Spleen (tissue), 11 donors: ENCODE results near the gene PATE4. TPM values are rescaled to one million over a fixed set of nuclear protein-coding genes. Genes with fewer than 3 reads are reported as not detected.

Experiments used
- DNase-seq: peaks from one replicate; pipeline ENCODE4 v3.0.0-alpha.2; 2020
- H3K27ac ChIP-seq, 8 donors: fragments of 200-600 bp; sonication (generic) in 7 of 8; 1 replicate in 4 of 8; 2 replicates in 4 of 8; pipeline versions ENCODE4 v1.5.0 to v1.8.0; 2016 to 2021; ENCODE audit warnings: inconsistent platforms in 4 of 8, mild to moderate bottlenecking in 4 of 8, moderate library complexity in 1 of 8
- H3K27me3 ChIP-seq, 7 donors: fragments of 200-600 bp; sonication (generic) in 6 of 7; replicated peaks in 1 of 7; 1 replicate in 4 of 7; 2 replicates in 3 of 7; pipeline versions ENCODE4 v1.5.0 to v1.8.0; 2016 to 2021; ENCODE audit warnings: inconsistent platforms in 3 of 7, mild to moderate bottlenecking in 1 of 7
- H3K36me3 ChIP-seq, 6 donors: fragments of 200-600 bp; sonication (generic) in 5 of 6; 1 replicate in 4 of 6; 2 replicates in 2 of 6; pipeline versions ENCODE4 v1.5.0 to v1.8.0; 2016 to 2021; ENCODE audit warnings: inconsistent platforms in 2 of 6
- H3K4me1 ChIP-seq, 6 donors: fragments of 200-600 bp; sonication (generic) in 5 of 6; 1 replicate in 3 of 6; 2 replicates in 3 of 6; pipeline versions ENCODE4 v1.5.0 to v1.8.0; 2016 to 2021; ENCODE audit warnings: inconsistent platforms in 3 of 6
- H3K4me3 ChIP-seq, 8 donors: fragments of 200-600 bp; sonication (generic) in 7 of 8; 1 replicate in 4 of 8; 2 replicates in 4 of 8; pipeline versions ENCODE4 v1.5.0 to v1.8.0; 2016 to 2021; ENCODE audit warnings: inconsistent platforms in 4 of 8, mild to moderate bottlenecking in 4 of 8, moderate library complexity in 2 of 8
- H3K9me3 ChIP-seq, 8 donors: fragments of 200-600 bp; sonication (generic) in 7 of 8; 1 replicate in 4 of 8; 2 replicates in 4 of 8; pipeline versions ENCODE4 v1.5.0 to v1.8.0; 2016 to 2021; ENCODE audit warnings: inconsistent platforms in 4 of 8
- POLR2A ChIP-seq, 3 donors: fragments of 450-650 bp; IDR thresholded peaks; one replicate each; pipeline ENCODE4 v1.5.1; 2017; ENCODE audit warnings: antibody characterized with exemption in 3 of 3, mild to moderate bottlenecking in 1 of 3
- POLR2AphosphoS5 ChIP-seq, 3 donors: sonication (generic); formaldehyde crosslinking; IDR thresholded peaks; one replicate each; pipeline ENCODE4 v1.5.1; 2017; ENCODE audit warnings: antibody characterized with exemption in 3 of 3
- WGBS, 5 donors: extraction: QIAGEN DNeasy Blood & Tissue Kit in 3 of 5; methylation state at CpG; one replicate each; pipeline versions ENCODE4 v1.1.5 to v1.1.7; 2013 to 2018; 5-methylcytosine and 5-hydroxymethylcytosine counted together
- intact Hi-C: fragments of 100-400 bp; cut with DNase I; formaldehyde crosslinking; loops from one replicate; pipeline ENCODE4 v1.15.0; 2023; ENCODE audit warnings: low total_unique reads
- polyA plus RNA-seq, 3 donors: library from polyadenylated mRNA; stranded (reverse); fragments of 200-250 nt; gene quantifications; one replicate each; pipeline ENCODE4 v1.2.1, GENCODE V29; 2013
- total RNA-seq, 7 donors: library from RNA; depleted of rRNA in 3 of 7; stranded (reverse); fragments of >200 nt in 3 of 7; fragmentation: NEBNext Ultra II Directional in 4 of 7; extraction: Animal tissue kit (Norgen Biotek cat#: 25700) in 4 of 7; gene quantifications; one replicate each; pipeline versions ENCODE4 v1.1.0 to v1.2.1, GENCODE V29; 2016 to 2021
- TF ChIP-seq, protein P1 (sequence below), 11 experiments: fragments of 200-600 bp in 7 of 11; fragments of 450-650 bp in 4 of 11; sonication (generic) in 4 of 11; IDR thresholded peaks in 8 of 11; conservative IDR thresholded peaks in 3 of 11; 1 replicate in 7 of 11; 2 replicates in 4 of 11; pipeline versions ENCODE4 v1.4.0 to v1.8.0; 2016 to 2021; ENCODE audit warnings: antibody characterized with exemption in 11 of 11, inconsistent platforms in 4 of 11, mild to moderate bottlenecking in 1 of 11
- donor health status: healthy with polysubstance abuse.
- donor health status: DM: no; HTN: no; CAD: no; lungs with moderate emphysema.
- donor health status: DM: no; HTN: no; CAD: no.
- donor health status: Bipolar disorder and iron deficiency.
- donor health status: healthy.
- donor health status: DM: no; HTN: no; CAD: no.
- donor health status: DM: yes; HTN: yes; CAD: no.

Gene PATE4
- total and polyA plus RNA-seq, 10 donors = not detected

DNA sequence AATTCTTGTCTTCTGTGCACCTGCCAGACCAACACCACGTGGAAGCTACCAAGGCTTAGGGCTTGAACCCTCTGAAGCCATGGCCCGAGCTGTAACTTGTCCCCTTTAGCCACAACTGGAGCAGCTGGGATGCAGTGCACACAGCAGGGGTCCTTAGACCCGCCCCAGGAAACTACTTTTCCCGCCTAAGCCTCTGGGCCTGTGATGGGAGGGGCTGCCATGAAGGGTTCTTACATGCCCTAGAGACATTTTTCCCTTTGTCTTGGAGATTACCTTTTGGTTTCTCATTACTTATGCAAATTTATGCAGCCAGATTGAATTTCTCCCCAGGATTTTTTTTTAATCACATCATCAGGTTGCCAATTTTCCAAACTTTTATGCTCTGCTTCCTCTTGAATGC lies 35.5 kb upstream of the PATE4 start:
- H3K27me3 ChIP-seq = no peaks in the 10 kb centered on the region
- H3K36me3 ChIP-seq = no peaks in the 10 kb centered on the region
- no peak overlapping the region for H3K27ac ChIP-seq
- TF ChIP-seq, protein P1, sequence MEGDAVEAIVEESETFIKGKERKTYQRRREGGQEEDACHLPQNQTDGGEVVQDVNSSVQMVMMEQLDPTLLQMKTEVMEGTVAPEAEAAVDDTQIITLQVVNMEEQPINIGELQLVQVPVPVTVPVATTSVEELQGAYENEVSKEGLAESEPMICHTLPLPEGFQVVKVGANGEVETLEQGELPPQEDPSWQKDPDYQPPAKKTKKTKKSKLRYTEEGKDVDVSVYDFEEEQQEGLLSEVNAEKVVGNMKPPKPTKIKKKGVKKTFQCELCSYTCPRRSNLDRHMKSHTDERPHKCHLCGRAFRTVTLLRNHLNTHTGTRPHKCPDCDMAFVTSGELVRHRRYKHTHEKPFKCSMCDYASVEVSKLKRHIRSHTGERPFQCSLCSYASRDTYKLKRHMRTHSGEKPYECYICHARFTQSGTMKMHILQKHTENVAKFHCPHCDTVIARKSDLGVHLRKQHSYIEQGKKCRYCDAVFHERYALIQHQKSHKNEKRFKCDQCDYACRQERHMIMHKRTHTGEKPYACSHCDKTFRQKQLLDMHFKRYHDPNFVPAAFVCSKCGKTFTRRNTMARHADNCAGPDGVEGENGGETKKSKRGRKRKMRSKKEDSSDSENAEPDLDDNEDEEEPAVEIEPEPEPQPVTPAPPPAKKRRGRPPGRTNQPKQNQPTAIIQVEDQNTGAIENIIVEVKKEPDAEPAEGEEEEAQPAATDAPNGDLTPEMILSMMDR (IDR thresholded peaks at IDR 0.05 in 8 of 11, conservative IDR thresholded peaks at IDR 0.05 in 3 of 11) = no peak
- TF ChIP-seq POLR2A (IDR thresholded peaks at IDR 0.05) = no peak
- no peak for TF ChIP-seq POLR2AphosphoS5 (IDR thresholded peaks at IDR 0.05)
- DNase-seq = peak; percentile 38
- H3K4me1 ChIP-seq = no peaks in the 10 kb centered on the region
- H3K4me3 ChIP-seq = no peak overlapping the region
- intact Hi-C loops = no loop called here
- 35 to 58% (median 41%) methylated on average over 4 of the region's 4 CpGs for WGBS, 5 donors
- H3K9me3 ChIP-seq = peaks cover 3 to 94% (median 71%) of the 10 kb centered on the region in 8 donors

DNA sequence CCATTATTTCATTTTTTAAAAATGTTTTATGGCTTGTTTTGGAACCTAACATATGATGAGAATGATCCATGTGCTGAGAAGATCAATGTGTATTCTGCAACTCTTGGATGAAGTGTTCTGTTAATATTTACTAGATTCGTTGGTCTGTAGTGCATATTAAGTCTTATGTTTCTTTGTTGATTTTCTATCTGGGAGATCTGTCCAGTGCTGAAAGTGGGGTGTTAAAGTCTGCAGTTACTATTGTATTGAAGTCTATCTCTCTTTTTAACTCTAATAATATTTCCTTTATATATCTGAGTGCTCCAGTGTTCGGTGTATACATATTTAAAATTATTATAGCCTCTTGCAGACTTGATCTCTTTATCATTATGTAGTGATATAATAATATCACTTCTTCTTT lies 33.3 kb upstream of the PATE4 start:
- no peaks in the 10 kb centered on the region for H3K27me3 ChIP-seq
- H3K4me3 ChIP-seq = no peak overlapping the region
- WGBS, 5 donors = 36 to 85% (median 39%) methylated on average over 2 of the region's 2 CpGs
- DNase-seq = no peak
- peaks cover 6 to 87% (median 70%) of the 10 kb centered on the region in 8 donors for H3K9me3 ChIP-seq
- H3K36me3 ChIP-seq = no peaks in the 10 kb centered on the region
- intact Hi-C loops = no loop called here
- H3K27ac ChIP-seq = no peak overlapping the region
- no peaks in the 10 kb centered on the region for H3K4me1 ChIP-seq
- no peak for TF ChIP-seq POLR2AphosphoS5 (IDR thresholded peaks at IDR 0.05)
- TF ChIP-seq, protein P1 (IDR thresholded peaks at IDR 0.05 in 8 of 11, conservative IDR thresholded peaks at IDR 0.05 in 3 of 11) = no peak
- no peak for TF ChIP-seq POLR2A (IDR thresholded peaks at IDR 0.05)

DNA sequence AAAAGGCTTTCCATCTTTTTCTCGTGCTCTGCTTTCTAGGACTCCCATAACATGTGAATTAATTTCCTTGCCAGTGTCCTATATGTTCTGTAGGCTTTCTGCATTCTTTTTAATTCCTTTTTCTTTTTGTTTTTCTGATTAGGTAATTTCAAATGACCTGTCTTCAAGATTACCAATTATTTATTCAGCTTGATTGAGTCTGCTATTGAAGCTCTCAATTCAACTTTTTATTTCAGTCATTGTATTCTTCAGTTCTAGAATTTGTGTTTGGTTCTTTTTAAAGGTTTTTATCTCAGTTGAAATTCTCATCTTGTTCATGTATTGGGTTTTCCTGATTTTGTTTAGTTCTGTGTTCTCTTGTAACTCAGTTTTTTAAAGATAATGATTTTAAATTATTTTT lies 30.7 kb upstream of the PATE4 start:
- H3K9me3 ChIP-seq = peaks cover 6 to 66% (median 58%) of the 10 kb centered on the region in 8 donors
- no peaks in the 10 kb centered on the region for H3K4me1 ChIP-seq
- H3K27me3 ChIP-seq = no peaks in the 10 kb centered on the region
- TF ChIP-seq, protein P1 (IDR thresholded peaks at IDR 0.05 in 8 of 11, conservative IDR thresholded peaks at IDR 0.05 in 3 of 11) = no peak
- TF ChIP-seq POLR2A (IDR thresholded peaks at IDR 0.05) (no peak), POLR2AphosphoS5 (IDR thresholded peaks at IDR 0.05) (no peak)
- WGBS, 5 donors = 0 to 88% (median 2%) methylated on average over 1 of the region's 1 CpG
- intact Hi-C loops = no loop called here
- H3K4me3 ChIP-seq = no peak overlapping the region
- no peaks in the 10 kb centered on the region for H3K36me3 ChIP-seq
- H3K27ac ChIP-seq = no peak overlapping the region
- DNase-seq = no peak

DNA sequence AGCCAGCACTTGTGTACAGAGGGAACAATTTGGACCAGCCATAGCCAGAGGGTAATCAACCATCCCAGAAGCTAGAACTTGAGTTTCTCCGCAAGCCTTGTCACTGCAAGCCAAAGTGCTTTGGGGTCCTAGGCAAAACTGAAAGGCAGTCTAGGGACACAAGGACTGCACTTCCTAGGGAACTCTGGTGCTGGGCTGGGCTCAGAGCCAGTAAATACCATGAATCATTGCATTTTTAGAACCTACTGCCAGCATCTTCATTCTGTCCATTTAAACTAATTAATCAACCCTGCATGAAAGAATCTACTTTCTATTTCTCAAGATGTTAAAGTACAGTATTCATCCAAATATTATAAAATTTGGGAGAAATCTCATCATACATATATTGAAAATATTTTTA lies 25.2 kb upstream of the PATE4 start:
- H3K27ac ChIP-seq = no peak overlapping the region
- no peaks in the 10 kb centered on the region for H3K4me1 ChIP-seq
- H3K4me3 ChIP-seq = no peak overlapping the region
- no peaks in the 10 kb centered on the region for H3K27me3 ChIP-seq
- intact Hi-C loops = no loop called here
- TF ChIP-seq POLR2A (IDR thresholded peaks at IDR 0.05) = no peak
- peaks cover 0 to 41% (median 27%) of the 10 kb centered on the region in 8 donors for H3K9me3 ChIP-seq
- DNase-seq = no peak
- no peaks in the 10 kb centered on the region for H3K36me3 ChIP-seq
- WGBS, 5 donors = 90 to 100% (median 96%) methylated on average over 1 of the region's 1 CpG

GRCh38 chr11:125835748-125836147 lies 2.6 kb downstream of the PATE4 start:
- H3K4me1 ChIP-seq = no peaks in the 10 kb centered on the region
- H3K27ac ChIP-seq = no peak overlapping the region
- H3K4me3 ChIP-seq = no peak overlapping the region
- WGBS, 5 donors = 68 to 86% (median 75%) methylated on average over 6 of the region's 6 CpGs
- no peaks in the 10 kb centered on the region for H3K36me3 ChIP-seq
- intact Hi-C loops = no loop called here
- peaks cover 0 to 18% (median 13%) of the 10 kb centered on the region in 8 donors for H3K9me3 ChIP-seq
- no peak for TF ChIP-seq POLR2AphosphoS5 (IDR thresholded peaks at IDR 0.05)
- TF ChIP-seq, protein P1 (IDR thresholded peaks at IDR 0.05 in 8 of 11, conservative IDR thresholded peaks at IDR 0.05 in 3 of 11) = no peak
- no peak for TF ChIP-seq POLR2A (IDR thresholded peaks at IDR 0.05)
- no peak for DNase-seq
- no peaks in the 10 kb centered on the region for H3K27me3 ChIP-seq
